HEK293 (cell line): ENCODE data around the gene RNU1-4.
"Not testable (repeated sequence)": the region's sequence is repeated elsewhere in the genome, so short reads cannot be mapped to it uniquely, and the experiment has no call there.

ENCODE experiments used
- CTCF ChIA-PET: fragments of 350-600 bp; formaldehyde crosslinking; extraction: SDS; loops from one replicate; lab custom pipeline; 2021; ENCODE audit warnings: antibody characterized with exemption; lab: Yijun Ruan, JAX
- POLR2A ChIA-PET: fragments of 300-600 bp; formaldehyde crosslinking; extraction: SDS; loops from one replicate; lab custom pipeline; 2020; ENCODE audit warnings: antibody characterized with exemption, inconsistent platforms; lab: Yijun Ruan, JAX
- H3K27ac ChIP-seq: fragments of 200-500 bp; sonication (Bioruptor generic); 2 replicates; pipeline ENCODE4 v1.5.1; 2014; ENCODE audit warnings: low read depth, low read length, control low read depth, inconsistent platforms; ENCODE audit errors: extremely low read depth
- H3K36me3 ChIP-seq, 2 experiments: fragments of 200-500 bp in 1 of 2; sonication (Bioruptor generic) in 1 of 2; 1 replicate in 1 of 2; 2 replicates in 1 of 2; pipeline ENCODE4 v1.5.1; 2014 to 2017; ENCODE audit warnings: inconsistent platforms in 2 of 2, low read length in 2 of 2; ENCODE audit not compliant: control insufficient read depth in 2 of 2, insufficient read depth in 1 of 2
- H3K4me1 ChIP-seq: fragments of 200-500 bp; sonication (Bioruptor generic); 2 replicates; pipeline ENCODE4 v1.5.1; 2014; ENCODE audit warnings: mild to moderate bottlenecking, low read length, inconsistent platforms; ENCODE audit not compliant: control insufficient read depth, insufficient read depth
- H3K4me3 ChIP-seq: 2 replicates; pipeline ENCODE4 v1.5.1; 2011; ENCODE audit warnings: low read depth, mild to moderate bottlenecking, control low read depth, low read length, moderate library complexity
- H3K9me3 ChIP-seq: fragments of 200-500 bp; sonication (Bioruptor generic); 2 replicates; pipeline ENCODE4 v1.5.1; 2014; ENCODE audit warnings: low read depth, low read length, inconsistent platforms; ENCODE audit not compliant: control insufficient read depth, insufficient read depth
- CTCF ChIP-seq: fragments of 450-650 bp; formaldehyde crosslinking; IDR thresholded peaks from 2 replicates; pipeline ENCODE4 v1.5.1; 2016; ENCODE audit warnings: missing biosample characterization, missing genetic modification characterization
- GLIS1 ChIP-seq: fragments of 450-650 bp; formaldehyde crosslinking; IDR thresholded peaks from 2 replicates; pipeline ENCODE4 v1.5.1; 2016; ENCODE audit warnings: missing biosample characterization, missing genetic modification characterization
- GLIS2 ChIP-seq: fragments of 450-650 bp; formaldehyde crosslinking; IDR thresholded peaks from 2 replicates; pipeline ENCODE4 v1.5.1; 2016; ENCODE audit warnings: missing biosample characterization, missing genetic modification characterization
- KLF17 ChIP-seq: fragments of 450-650 bp; formaldehyde crosslinking; IDR thresholded peaks from 2 replicates; pipeline ENCODE4 v1.5.1; 2016; ENCODE audit warnings: missing biosample characterization, missing genetic modification characterization
- SP7 ChIP-seq: fragments of 450-650 bp; formaldehyde crosslinking; IDR thresholded peaks from 2 replicates; pipeline ENCODE4 v1.5.1; 2016; ENCODE audit warnings: missing biosample characterization, missing genetic modification characterization
- TSHZ1 ChIP-seq: fragments of 450-650 bp; formaldehyde crosslinking; IDR thresholded peaks from 2 replicates; pipeline ENCODE4 v1.5.1; 2016; ENCODE audit warnings: missing biosample characterization, missing genetic modification characterization, borderline replicate concordance
- ZBTB20 ChIP-seq: fragments of 450-650 bp; formaldehyde crosslinking; IDR thresholded peaks from 2 replicates; pipeline ENCODE4 v1.5.1; 2016; ENCODE audit warnings: missing biosample characterization, missing genetic modification characterization
- ZBTB48 ChIP-seq: fragments of 450-650 bp; formaldehyde crosslinking; IDR thresholded peaks from 2 replicates; pipeline ENCODE4 v1.5.1; 2016; ENCODE audit warnings: missing biosample characterization, missing genetic modification characterization
- ZNF18 ChIP-seq: fragments of 450-650 bp; formaldehyde crosslinking; IDR thresholded peaks from 2 replicates; pipeline ENCODE4 v1.5.1; 2016; ENCODE audit warnings: missing biosample characterization, missing genetic modification characterization
- ZNF335 ChIP-seq: fragments of 450-650 bp; formaldehyde crosslinking; conservative IDR thresholded peaks from 2 replicates; pipeline ENCODE4 v1.5.1; 2016; ENCODE audit warnings: missing biosample characterization, missing genetic modification characterization
- ZNF341 ChIP-seq: fragments of 450-650 bp; formaldehyde crosslinking; IDR thresholded peaks from 2 replicates; pipeline ENCODE4; 2016; ENCODE audit warnings: low read depth, missing biosample characterization, missing genetic modification characterization
- ZNF449 ChIP-seq: fragments of 450-650 bp; formaldehyde crosslinking; IDR thresholded peaks from 2 replicates; pipeline ENCODE4 v1.5.1; 2017; ENCODE audit warnings: missing biosample characterization, mild to moderate bottlenecking, missing genetic modification characterization, moderate library complexity
- ZNF501 ChIP-seq: fragments of 450-650 bp; formaldehyde crosslinking; IDR thresholded peaks from 2 replicates; pipeline ENCODE4 v1.5.1; 2016; ENCODE audit warnings: missing biosample characterization, missing genetic modification characterization
- ZNF600 ChIP-seq: fragments of 450-650 bp; formaldehyde crosslinking; IDR thresholded peaks from 2 replicates; pipeline ENCODE4 v1.5.1; 2016; ENCODE audit warnings: missing biosample characterization, missing genetic modification characterization
- ZNF654 ChIP-seq: fragments of 450-650 bp; formaldehyde crosslinking; IDR thresholded peaks from 2 replicates; pipeline ENCODE4 v1.5.1; 2016; ENCODE audit warnings: low read depth, missing biosample characterization, missing genetic modification characterization
- ZNF768 ChIP-seq: fragments of 450-650 bp; formaldehyde crosslinking; IDR thresholded peaks from 2 replicates; pipeline ENCODE4 v1.5.1; 2018; ENCODE audit warnings: missing biosample characterization, mild to moderate bottlenecking, missing genetic modification characterization

The RNU1-4 gene

GRCh38 chr1:16707130-16708093 lies 32.9 kb upstream of the RNU1-4 start (continued):
- TF ChIP-seq CTCF (tag by site-specific recombination) (peak; percentile 59), TSHZ1 (tag by site-specific recombination) (peak; percentile 42; the same call in 1 of the 2 replicates), ZBTB20 (tag by site-specific recombination) (peak; percentile 24; the same call in 1 of the 2 replicates), KLF17 (tag by site-specific recombination) (peak; percentile 74; the same call in 1 of the 2 replicates), ZNF449 (peak; percentile 36; the same call in 1 of the 2 replicates), ZNF501 (tag by site-specific recombination) (peak; percentile 37; the same call in 1 of the 2 replicates), SP7 (tag by site-specific recombination) (0 out of 2 replicates have a peak, but pooled peaks have one; percentile 33)

GRCh38 chr1:16708704-16709103 lies 31.6 kb upstream of the RNU1-4 start:
- not testable (repeated sequence) for H3K36me3 ChIP-seq, H3K4me1 ChIP-seq, H3K9me3 ChIP-seq, H3K4me3 ChIP-seq, H3K27ac ChIP-seq
- ChIA-PET POLR2A (interaction anchor here (1.1 kb wide), 1 partner anchor 88 kb away, joined by 3 read pairs; no protein-coding TSS in a partner anchor), CTCF (interaction anchor here (0.6 to 3.1 kb wide), 16 partner anchors 9 to 278 kb away, joined by 3 to 15 read pairs (median 6); partner anchors contain the start of gene NBPF1)

GRCh38 chr1:16709659-16710087 lies 30.6 kb upstream of the RNU1-4 start:
- POLR2A ChIA-PET, H3K36me3 ChIP-seq, H3K4me1 ChIP-seq, H3K4me3 ChIP-seq, H3K9me3 ChIP-seq, H3K27ac ChIP-seq: not testable (repeated sequence)
- CTCF ChIA-PET = interaction anchor here (0.6 to 2.5 kb wide), 16 partner anchors 9 to 321 kb away, joined by 3 to 15 read pairs (median 5); partner anchors contain the start of gene NBPF1
- peak; percentile 60; the same call in 1 of the 2 replicates for TF ChIP-seq ZNF768
- peak; percentile 89 for TF ChIP-seq CTCF (tag by site-specific recombination)
- TF ChIP-seq ZNF654 = peak; percentile 62
- peak; percentile 31; the same call in 1 of the 2 replicates for TF ChIP-seq ZNF335 (tag by site-specific recombination)
- TF ChIP-seq ZNF341 = peak; percentile 96
- peak; percentile 92 for TF ChIP-seq ZNF600 (tag by site-specific recombination)
- peak; percentile 25; the same call in 1 of the 2 replicates for TF ChIP-seq GLIS1 (tag by site-specific recombination)
- peak; percentile 27; the same call in 1 of the 2 replicates for TF ChIP-seq GLIS2 (tag by site-specific recombination)
- peak; percentile 91 for TF ChIP-seq ZBTB48 (tag by site-specific recombination)
- TF ChIP-seq ZNF18 (tag by site-specific recombination) = peak; percentile 90
